ENCODE results near the gene RPRD2.
A peak's percentile ranks its signal among the peaks of the same experiment; 100 is the strongest.
"Not testable (repeated sequence)": the region's sequence is repeated elsewhere in the genome, so short reads cannot be mapped to it uniquely, and the experiment has no call there.

Gene RPRD2

GRCh38 chr1:150363426-150364230 is at the start of gene RPRD2:
Gene RPRD2, plus strand, starts transcription at chr1:150364147. Its CDS starts 568 bp downstream, at chr1:150364715.
- peak; percentile 97 for DNase-seq (ENCODE audit: low spot score)
- FAIRE-seq: peak; percentile 86

- DNase-seq (ENCODE audit: low spot score); FAIRE-seq: not testable (repeated sequence)
Measured at GRCh38 chr1:150314691-150315090, 49.3 kb upstream of the RPRD2 start.

GRCh38 chr1:150320667-150320978 is 43.3 kb upstream of the RPRD2 start:
- FAIRE-seq: no peak

GRCh38 chr1:150321826-150322166 is 42.2 kb upstream of the RPRD2 start:
- DNase-seq (ENCODE audit: low spot score) (no peak), FAIRE-seq (no peak)

More at GRCh38 chr1:150320667-150320978, 43.3 kb upstream of the RPRD2 start:
- no peak for DNase-seq (ENCODE audit: low spot score)

- no peak for DNase-seq (ENCODE audit: low spot score)
- FAIRE-seq: no peak
Measured at GRCh38 chr1:150322310-150322709, 41.6 kb upstream of the RPRD2 start.

GRCh38 chr1:150332651-150333290 is 31.2 kb upstream of the RPRD2 start:
- FAIRE-seq: no peak
- no peak for DNase-seq (ENCODE audit: low spot score)

GRCh38 chr1:150346316-150346715 is 17.6 kb upstream of the RPRD2 start:
- no peak for FAIRE-seq
- no peak for DNase-seq (ENCODE audit: low spot score)

- FAIRE-seq (no peak), DNase-seq (ENCODE audit: low spot score) (no peak)
Measured at GRCh38 chr1:150352866-150353265, 11.1 kb upstream of the RPRD2 start.

GRCh38 chr1:150362721-150363425 is 1.1 kb upstream of the RPRD2 start:
- DNase-seq (ENCODE audit: low spot score): no peak
- no peak for FAIRE-seq

- peak; percentile 67 for DNase-seq (ENCODE audit: low spot score)
- FAIRE-seq: no peak
Measured at GRCh38 chr1:150364231-150365003, 470 bp downstream of the RPRD2 start.

- FAIRE-seq (no peak), DNase-seq (ENCODE audit: low spot score) (no peak)
Measured at GRCh38 chr1:150365941-150366340, 2.0 kb downstream of the RPRD2 start.

GRCh38 chr1:150366416-150367296 is 2.7 kb downstream of the RPRD2 start:
- peak; percentile 75 for FAIRE-seq
- peak; percentile 34 for DNase-seq (ENCODE audit: low spot score)

- no peak for DNase-seq (ENCODE audit: low spot score)
Measured at GRCh38 chr1:150371110-150371509, 7.2 kb downstream of the RPRD2 start.

GRCh38 chr1:150372580-150372979 is 8.6 kb downstream of the RPRD2 start:
- no peak for DNase-seq (ENCODE audit: low spot score)
- FAIRE-seq: no peak

More at GRCh38 chr1:150371110-150371509, 7.2 kb downstream of the RPRD2 start:
- FAIRE-seq: no peak

- FAIRE-seq (no peak), DNase-seq (ENCODE audit: low spot score) (no peak)
Measured at GRCh38 chr1:150376110-150376509, 12.2 kb downstream of the RPRD2 start.

GRCh38 chr1:150383631-150384324 is 19.8 kb downstream of the RPRD2 start:
- DNase-seq (ENCODE audit: low spot score) (no peak), FAIRE-seq (no peak)

- no peak for DNase-seq (ENCODE audit: low spot score)
- no peak for FAIRE-seq
Measured at GRCh38 chr1:150385537-150386445, 21.8 kb downstream of the RPRD2 start.

GRCh38 chr1:150386592-150386991 is 22.6 kb downstream of the RPRD2 start:
- DNase-seq (ENCODE audit: low spot score): no peak

GRCh38 chr1:150387200-150387599 is 23.3 kb downstream of the RPRD2 start:
- FAIRE-seq: no peak

More at GRCh38 chr1:150386592-150386991, 22.6 kb downstream of the RPRD2 start:
- FAIRE-seq: no peak

More at GRCh38 chr1:150387200-150387599, 23.3 kb downstream of the RPRD2 start:
- DNase-seq (ENCODE audit: low spot score): no peak
